CD4-positive, CD25-positive, alpha-beta regulatory T cell (primary cell): ENCODE data around the gene SUSD6. TPM values are rescaled to one million over a fixed set of nuclear protein-coding genes. Genes with fewer than 3 reads are reported as not detected.

ENCODE experiments used
- ATAC-seq, 2 donors: fragments of 150-1000 bp; cut with Tn5 transposase; one replicate each; pipeline ENCODE4 v1.10.0; 2021; ENCODE audit warnings: low read depth in 2 of 2, moderate number of reproducible peaks in 2 of 2, moderate library complexity in 1 of 2
- DNase-seq, 3 donors: peaks; one replicate each; pipeline versions ENCODE4 v3.0.0 to v3.0.0-alpha.2; 2012 to 2022; ENCODE audit warnings: mixed read lengths in 1 of 3
- H3K27ac ChIP-seq: one replicate; pipeline ENCODE4 v1.7.0; 2013; ENCODE audit warnings: mild to moderate bottlenecking, low read length; ENCODE audit not compliant: insufficient read depth, poor library complexity, severe bottlenecking
- H3K27me3 ChIP-seq: one replicate; pipeline ENCODE4 v1.7.0; 2013; ENCODE audit warnings: low read length; ENCODE audit not compliant: control insufficient read depth, insufficient read depth
- H3K36me3 ChIP-seq: one replicate; pipeline ENCODE4 v1.7.0; 2013; ENCODE audit warnings: mild to moderate bottlenecking, low read length, moderate library complexity; ENCODE audit not compliant: control insufficient read depth, insufficient read depth
- H3K4me1 ChIP-seq: 2 replicates; pipeline ENCODE4 v1.7.0; 2013; ENCODE audit warnings: mild to moderate bottlenecking, low read length; ENCODE audit not compliant: insufficient read depth, control insufficient read depth, poor library complexity, severe bottlenecking
- H3K4me3 ChIP-seq: one replicate; pipeline ENCODE4 v1.7.0; 2013; ENCODE audit warnings: low read depth, mild to moderate bottlenecking, low read length, moderate library complexity
- H3K9me3 ChIP-seq, 2 experiments: 1 replicate in 1 of 2; 2 replicates in 1 of 2; pipeline ENCODE4 v1.7.0; 2013; ENCODE audit warnings: low read length in 2 of 2, mild to moderate bottlenecking in 1 of 2, moderate library complexity in 1 of 2; ENCODE audit not compliant: control insufficient read depth in 2 of 2
- H3K27ac Mint-ChIP-seq, 3 donors: one replicate each; pipeline ENCODE4 v1.8.0; 2020 to 2022; ENCODE audit warnings: mild to moderate bottlenecking in 3 of 3, mixed read lengths in 3 of 3, moderate library complexity in 2 of 3
- H3K27me3 Mint-ChIP-seq: one replicate; pipeline ENCODE4 v1.8.0; 2022; ENCODE audit warnings: mild to moderate bottlenecking, mixed read lengths
- H3K36me3 Mint-ChIP-seq: one replicate; pipeline ENCODE4 v1.8.0; 2020; ENCODE audit warnings: mixed read lengths
- H3K4me1 Mint-ChIP-seq, 4 donors: one replicate each; pipeline ENCODE4 v1.8.0; 2020 to 2022; ENCODE audit warnings: mixed read lengths in 4 of 4, mild to moderate bottlenecking in 1 of 4
- H3K4me3 Mint-ChIP-seq, 4 donors: one replicate each; pipeline ENCODE4 v1.8.0; 2020 to 2022; ENCODE audit warnings: mild to moderate bottlenecking in 4 of 4, mixed read lengths in 4 of 4, moderate library complexity in 3 of 4
- H3K9me3 Mint-ChIP-seq, 7 donors: one replicate each; pipeline ENCODE4 v1.8.0; 2020 to 2022; ENCODE audit warnings: mixed read lengths in 7 of 7, mild to moderate bottlenecking in 3 of 7, moderate library complexity in 2 of 7
- polyA plus RNA-seq, 4 donors: library from polyadenylated mRNA; unstranded; fragments of 300-500 nt; fragmentation: Illumina TruSeq; gene quantifications; one replicate each; pipeline ENCODE4 v1.2.3, GENCODE V29; 2021
- total RNA-seq: library from RNA; stranded (reverse); gene quantifications from one replicate; pipeline ENCODE4 v1.2.3, GENCODE V29; 2022

SUSD6 gene
- total and polyA plus RNA-seq, 5 donors from 2014 or later: 7.7 to 101 (median 9.6) TPM

DNA sequence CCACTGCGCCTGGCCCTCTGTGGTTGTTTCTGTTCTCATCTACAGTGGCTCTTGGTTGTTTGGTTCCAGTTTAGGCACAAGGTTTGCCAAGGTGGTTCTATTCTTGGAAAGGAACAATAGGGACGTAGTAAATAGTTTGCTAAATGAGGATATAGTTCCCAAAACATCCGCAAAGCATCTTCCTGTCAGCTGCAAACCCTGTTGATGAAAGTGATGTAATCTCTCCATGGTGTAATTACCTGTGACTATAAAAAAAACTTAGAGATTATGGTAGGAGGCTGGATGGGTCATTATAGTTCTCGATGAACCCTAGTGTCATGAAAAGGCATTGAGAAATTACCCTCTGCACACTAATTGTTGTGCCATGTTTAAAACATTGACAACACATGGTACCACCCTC, 52.9 kb downstream of the SUSD6 start:
- Histone ChIP-seq H3K27me3 (no peaks in the 10 kb centered on the region), H3K36me3 (peaks cover 13% of the 10 kb centered on the region), H3K9me3 (no peaks in the 10 kb centered on the region), H3K4me3 (no peak overlapping the region), H3K27ac (no peak overlapping the region), H3K4me1 (peaks cover 53% of the 10 kb centered on the region)
- peaks cover 0 to 4% (median 1%) of the 10 kb centered on the region in 7 donors for H3K9me3 Mint-ChIP-seq
- peaks cover 27 to 94% (median 77%) of the 10 kb centered on the region in 4 donors for H3K4me1 Mint-ChIP-seq
- peak overlapping the region in 2 of 3 donors; percentile 60 to 76 for H3K27ac Mint-ChIP-seq
- peaks cover 4% of the 10 kb centered on the region for H3K27me3 Mint-ChIP-seq
- peak overlapping the region in 1 of 4 donors; percentile 4 for H3K4me3 Mint-ChIP-seq
- DNase-seq (no peak), ATAC-seq (no peak)
- peaks cover 31% of the 10 kb centered on the region for H3K36me3 Mint-ChIP-seq

DNA sequence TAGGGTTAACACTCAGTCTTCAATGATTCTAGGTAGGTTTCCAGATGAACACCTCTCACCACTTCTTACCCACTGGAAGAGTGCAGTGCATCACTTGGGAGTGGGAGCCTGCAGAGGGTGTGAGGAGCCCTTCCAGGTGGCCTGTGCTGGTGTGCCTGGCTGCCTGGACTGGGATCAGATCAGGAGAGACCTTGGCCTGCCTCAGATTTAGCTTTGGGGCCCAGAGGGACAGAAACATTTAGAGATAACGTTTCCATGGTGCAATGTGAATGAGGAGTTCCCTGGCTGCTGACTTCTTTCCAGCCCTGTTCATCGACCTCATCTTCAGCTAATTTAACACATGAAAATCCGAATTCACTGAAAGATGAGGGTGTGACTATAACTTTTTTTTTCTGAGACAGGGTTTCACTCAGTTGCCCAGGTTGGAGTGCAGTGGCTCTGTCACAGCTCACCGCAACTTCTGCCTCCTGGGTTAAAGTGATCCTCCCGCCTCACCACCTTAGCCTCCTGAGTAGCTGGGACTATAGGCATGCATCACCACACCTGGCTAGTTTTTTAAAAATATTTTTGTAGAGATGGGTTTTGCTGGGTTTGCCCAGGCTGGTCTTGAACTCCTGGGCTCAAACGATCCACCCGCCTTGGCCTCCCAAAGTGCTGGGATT, 53.6 kb downstream of the SUSD6 start:
- H3K9me3 Mint-ChIP-seq: peaks cover 0 to 6% (median 3%) of the 10 kb centered on the region in 7 donors
- H3K27ac Mint-ChIP-seq: peak overlapping the region; percentile 76 to 84 (median 83)
- ATAC-seq (no peak), DNase-seq (no peak)
- no peaks in the 10 kb centered on the region for H3K27me3 ChIP-seq
- peaks cover 31% of the 10 kb centered on the region for H3K36me3 Mint-ChIP-seq
- H3K27ac ChIP-seq: no peak overlapping the region
- peaks cover 55% of the 10 kb centered on the region for H3K4me1 ChIP-seq
- H3K36me3 ChIP-seq: peaks cover 8% of the 10 kb centered on the region
- no peak overlapping the region for H3K4me3 ChIP-seq
- peaks cover 4% of the 10 kb centered on the region for H3K27me3 Mint-ChIP-seq
- peaks cover 29 to 94% (median 80%) of the 10 kb centered on the region in 4 donors for H3K4me1 Mint-ChIP-seq
- peak overlapping the region in 1 of 4 donors; percentile 74 for H3K4me3 Mint-ChIP-seq
- H3K9me3 ChIP-seq: no peaks in the 10 kb centered on the region

DNA sequence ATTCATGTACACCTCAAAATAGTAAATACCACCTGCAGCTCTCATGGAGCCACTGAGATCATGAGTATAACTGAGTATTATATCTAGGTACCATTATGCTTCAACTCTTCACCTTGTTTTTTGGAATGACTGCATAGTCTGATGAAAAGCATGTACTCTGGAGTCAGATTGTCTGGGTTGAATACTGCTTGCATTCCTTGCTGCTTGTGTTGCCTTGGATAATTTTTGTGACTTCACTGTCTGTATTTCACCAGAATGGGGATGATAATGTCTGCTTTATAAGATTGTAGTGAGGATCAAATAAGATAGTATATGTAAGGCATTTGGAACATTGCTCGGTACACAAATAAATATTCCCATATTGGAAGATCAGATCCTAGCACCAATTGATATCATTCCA, 54.2 kb downstream of the SUSD6 start:
- peaks cover 32 to 94% (median 79%) of the 10 kb centered on the region in 4 donors for H3K4me1 Mint-ChIP-seq
- Histone ChIP-seq H3K4me1 (peaks cover 54% of the 10 kb centered on the region), H3K36me3 (peaks cover 9% of the 10 kb centered on the region), H3K9me3 (no peaks in the 10 kb centered on the region), H3K27ac (no peak overlapping the region), H3K27me3 (no peaks in the 10 kb centered on the region), H3K4me3 (no peak overlapping the region)
- peaks cover 4% of the 10 kb centered on the region for H3K27me3 Mint-ChIP-seq
- peaks cover 27% of the 10 kb centered on the region for H3K36me3 Mint-ChIP-seq
- peaks cover 0 to 6% (median 3%) of the 10 kb centered on the region in 7 donors for H3K9me3 Mint-ChIP-seq
- peak overlapping the region; percentile 76 to 84 (median 83) for H3K27ac Mint-ChIP-seq
- no peak for DNase-seq
- H3K4me3 Mint-ChIP-seq: peak overlapping the region in 1 of 4 donors; percentile 74
- ATAC-seq: no peak

DNA sequence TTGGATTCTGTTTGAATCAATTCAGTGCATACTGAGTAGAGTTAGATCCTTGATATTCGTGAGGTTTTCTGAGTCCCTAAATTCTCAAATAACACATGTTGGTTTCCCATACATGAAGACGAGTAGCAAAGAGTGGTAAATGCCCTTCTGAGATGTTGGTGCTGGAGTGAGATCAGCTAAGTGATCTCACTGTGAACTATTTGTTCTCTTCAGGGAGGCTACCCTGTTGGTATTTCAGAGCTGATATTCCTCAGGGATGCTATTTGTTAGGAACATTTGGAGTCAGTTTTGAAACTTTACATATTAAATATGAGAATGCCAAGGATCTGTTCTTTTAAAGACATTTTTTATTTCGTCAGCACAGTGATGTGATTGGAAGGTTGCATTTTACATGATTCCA, 54.7 kb downstream of the SUSD6 start:
- Mint-ChIP-seq H3K9me3 (peaks cover 0 to 6% (median 3%) of the 10 kb centered on the region in 7 donors), H3K27ac (peak overlapping the region in 2 of 3 donors; percentile 83 to 91), H3K4me1 (peaks cover 36 to 94% (median 79%) of the 10 kb centered on the region in 4 donors), H3K36me3 (peaks cover 28% of the 10 kb centered on the region), H3K4me3 (peak overlapping the region in 2 of 4 donors; percentile 12 to 74), H3K27me3 (peaks cover 4% of the 10 kb centered on the region)
- Histone ChIP-seq H3K27ac (no peak overlapping the region), H3K4me3 (no peak overlapping the region), H3K4me1 (peaks cover 51% of the 10 kb centered on the region), H3K9me3 (no peaks in the 10 kb centered on the region), H3K36me3 (peaks cover 8% of the 10 kb centered on the region), H3K27me3 (no peaks in the 10 kb centered on the region)
- ATAC-seq (no peak), DNase-seq (no peak)

DNA sequence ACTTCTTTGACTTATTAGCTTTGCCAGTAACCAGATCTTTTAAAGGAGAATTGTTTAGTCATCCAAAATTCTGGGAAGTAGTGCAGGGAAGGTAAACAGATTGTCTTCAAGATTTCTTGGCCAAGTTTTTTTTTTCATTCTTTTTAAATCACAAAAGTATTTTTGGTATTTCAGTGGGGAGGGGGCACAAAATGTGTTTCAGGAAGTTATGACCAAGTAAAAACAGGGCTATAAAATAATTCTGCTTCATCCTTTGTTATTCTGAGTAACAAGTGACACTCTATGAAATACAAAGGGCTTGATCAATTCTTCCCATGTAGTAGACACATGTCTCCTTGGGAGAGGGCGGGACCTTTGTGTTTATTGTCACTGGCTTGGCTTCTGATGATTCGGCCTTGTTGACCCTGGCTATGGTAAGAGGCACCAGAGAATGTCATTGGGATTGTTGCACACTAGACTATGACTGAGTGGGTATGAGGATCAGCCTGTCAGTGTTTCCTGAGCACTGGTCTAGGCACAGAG, 55.4 kb downstream of the SUSD6 start:
- Histone ChIP-seq H3K27me3 (no peaks in the 10 kb centered on the region), H3K4me3 (peak overlapping the region; percentile 23), H3K36me3 (peaks cover 3% of the 10 kb centered on the region), H3K27ac (peak overlapping the region; percentile 58), H3K9me3 (no peaks in the 10 kb centered on the region), H3K4me1 (peaks cover 54% of the 10 kb centered on the region)
- H3K27me3 Mint-ChIP-seq: peaks cover 4% of the 10 kb centered on the region
- ATAC-seq: no peak
- H3K4me1 Mint-ChIP-seq: peaks cover 43 to 94% (median 80%) of the 10 kb centered on the region in 4 donors
- H3K36me3 Mint-ChIP-seq: peaks cover 24% of the 10 kb centered on the region
- peak overlapping the region; percentile 71 to 84 (median 76) for H3K4me3 Mint-ChIP-seq
- no peak for DNase-seq
- H3K27ac Mint-ChIP-seq: peak overlapping the region; percentile 87 to 91 (median 89)
- peaks cover 0 to 6% (median 3%) of the 10 kb centered on the region in 7 donors for H3K9me3 Mint-ChIP-seq

DNA sequence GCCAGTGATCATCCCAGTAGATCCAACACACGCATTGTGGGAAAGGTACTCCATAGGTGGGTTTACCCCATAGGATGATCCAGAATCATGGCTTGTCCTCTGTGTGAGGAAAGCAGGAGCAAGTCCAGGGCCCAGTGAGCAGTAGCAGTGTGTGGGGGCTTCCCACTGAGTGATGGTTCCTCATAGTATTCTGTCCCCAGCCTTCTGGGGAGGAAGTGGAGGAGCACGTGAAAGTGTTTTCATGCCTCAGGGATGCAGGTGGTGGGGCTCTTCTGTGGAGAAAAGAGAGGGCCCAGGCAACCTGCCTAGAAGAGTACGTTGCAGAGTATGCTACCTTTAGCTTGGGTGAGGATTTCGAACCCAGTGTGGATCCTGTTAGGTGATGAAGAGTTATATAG, 56.5 kb downstream of the SUSD6 start:
- Histone ChIP-seq H3K27ac (peak overlapping the region; percentile 58), H3K27me3 (no peaks in the 10 kb centered on the region), H3K9me3 (no peaks in the 10 kb centered on the region), H3K4me1 (peaks cover 55% of the 10 kb centered on the region), H3K36me3 (peaks cover 3% of the 10 kb centered on the region), H3K4me3 (peak overlapping the region; percentile 69)
- H3K9me3 Mint-ChIP-seq: peaks cover 0 to 6% (median 3%) of the 10 kb centered on the region in 7 donors
- peaks cover 4% of the 10 kb centered on the region for H3K27me3 Mint-ChIP-seq
- peak overlapping the region; percentile 45 to 91 (median 87) for H3K27ac Mint-ChIP-seq
- ATAC-seq (peak in 1 of 2 donors; percentile 7), DNase-seq (no peak)
- H3K4me1 Mint-ChIP-seq: peaks cover 43 to 95% (median 80%) of the 10 kb centered on the region in 4 donors
- H3K4me3 Mint-ChIP-seq: peak overlapping the region; percentile 67 to 88 (median 81)
- peaks cover 25% of the 10 kb centered on the region for H3K36me3 Mint-ChIP-seq

DNA sequence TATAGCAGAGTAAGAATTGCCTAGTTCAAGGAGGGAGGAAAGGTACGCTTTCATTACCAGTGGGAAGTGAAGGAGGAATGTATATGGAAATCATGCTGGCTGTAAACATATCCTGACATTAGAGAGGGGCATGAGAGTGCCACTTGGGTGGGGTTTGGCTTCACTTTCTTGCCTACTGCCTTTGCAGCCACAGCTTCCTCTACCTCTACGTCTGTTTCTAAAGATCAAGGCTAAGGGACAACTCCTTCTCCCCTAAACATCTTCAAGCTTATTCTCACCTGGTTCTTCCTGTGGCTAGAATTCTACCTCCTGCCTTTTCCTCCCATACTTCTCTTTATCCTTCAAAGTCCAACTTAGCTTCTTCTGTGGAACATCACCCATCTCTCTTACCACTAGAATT, 58.0 kb downstream of the SUSD6 start:
- H3K36me3 ChIP-seq: peaks cover 3% of the 10 kb centered on the region
- H3K4me1 ChIP-seq: peaks cover 66% of the 10 kb centered on the region
- H3K9me3 ChIP-seq: no peaks in the 10 kb centered on the region
- Mint-ChIP-seq H3K27me3 (peaks cover 4% of the 10 kb centered on the region), H3K4me1 (peaks cover 56 to 98% (median 86%) of the 10 kb centered on the region in 4 donors), H3K4me3 (peak overlapping the region; percentile 19 to 80 (median 69)), H3K9me3 (peaks cover 0 to 6% (median 3%) of the 10 kb centered on the region in 7 donors), H3K27ac (peak overlapping the region in 2 of 3 donors; percentile 91 to 94), H3K36me3 (peaks cover 25% of the 10 kb centered on the region)
- peak overlapping the region; percentile 31 for H3K27ac ChIP-seq
- H3K4me3 ChIP-seq: peak overlapping the region; percentile 15
- H3K27me3 ChIP-seq: no peaks in the 10 kb centered on the region
- DNase-seq: peak in 1 of 3 donors; percentile 55
- ATAC-seq: no peak
